ENCODE measurements around the gene TUBG2.
A peak's percentile ranks its signal among the peaks of the same experiment; 100 is the strongest.
"Not testable (repeated sequence)": the region's sequence is repeated elsewhere in the genome, so short reads cannot be mapped to it uniquely, and the experiment has no call there.

The TUBG2 gene

DNA sequence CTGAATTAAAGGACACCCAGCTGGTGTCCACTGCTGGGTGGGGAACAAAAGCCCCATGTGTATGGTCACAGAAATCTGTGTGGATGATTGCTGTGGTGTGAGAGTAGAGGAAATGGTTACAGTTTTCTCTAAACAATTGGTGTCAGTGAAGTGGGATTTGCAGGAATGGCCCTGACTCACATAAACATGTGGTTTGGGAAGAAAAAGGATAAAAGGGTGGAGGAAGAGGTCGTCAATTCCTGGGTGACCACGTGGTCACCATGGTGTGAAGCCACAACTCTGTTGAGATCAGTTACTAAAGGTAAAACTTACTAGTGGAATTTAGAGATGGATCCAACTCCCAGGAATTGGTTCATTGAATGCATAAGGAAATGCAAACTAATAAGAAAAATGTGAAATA is 3.6 kb upstream of the TUBG2 start:
- DNase-seq, result no peak

DNA sequence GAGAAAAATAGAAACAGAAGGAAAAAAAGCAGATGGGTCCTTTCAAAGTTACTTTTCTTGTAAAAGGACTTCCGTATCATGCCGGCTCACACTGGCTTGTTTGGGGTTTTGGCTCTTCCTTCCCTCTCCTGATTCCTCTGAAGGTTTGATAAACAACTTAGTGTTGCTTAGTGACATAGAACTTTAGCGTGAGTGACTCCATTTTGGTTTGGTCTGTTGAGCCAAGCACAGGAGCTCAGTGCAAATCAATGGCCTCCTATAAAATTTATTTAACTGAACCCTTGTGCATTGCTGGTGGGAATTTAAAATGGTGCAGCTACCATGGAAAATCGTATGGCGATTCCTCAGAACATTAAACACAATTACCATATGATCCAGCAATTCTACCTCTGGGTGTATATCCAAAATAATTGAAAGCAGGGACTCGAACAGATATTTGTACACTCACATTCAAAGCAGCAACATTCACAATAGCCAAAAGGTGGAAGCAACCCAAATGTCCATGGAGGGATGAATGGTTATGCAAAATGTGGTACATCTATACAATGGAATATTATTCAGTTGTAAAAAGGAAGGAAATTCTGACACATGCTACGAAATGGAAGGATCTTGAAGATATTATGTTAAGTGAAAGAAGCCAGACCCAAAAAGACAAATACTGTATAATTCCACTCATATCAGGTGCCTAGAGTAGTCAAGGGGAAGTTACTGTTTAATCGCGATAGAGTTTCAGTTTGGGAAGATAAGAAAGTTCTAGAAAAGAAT is 1.1 kb upstream of the TUBG2 start:
- no peak for DNase-seq

DNA sequence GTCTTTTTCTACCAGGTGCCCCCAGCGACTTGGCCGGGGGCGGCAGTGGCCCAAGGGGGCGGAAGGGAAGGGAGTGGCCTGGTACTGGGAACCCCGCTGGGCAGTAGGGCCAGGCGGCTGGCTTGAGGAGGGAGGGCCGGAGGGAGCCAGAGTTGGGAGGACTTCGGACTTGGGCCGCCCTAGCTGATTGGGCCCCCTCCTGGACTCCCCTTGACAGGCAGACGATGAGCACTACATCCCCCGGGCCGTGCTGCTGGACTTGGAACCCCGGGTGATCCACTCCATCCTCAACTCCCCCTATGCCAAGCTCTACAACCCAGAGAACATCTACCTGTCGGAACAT is 819 bp downstream of the TUBG2 start:
- not testable (repeated sequence) for DNase-seq

DNA sequence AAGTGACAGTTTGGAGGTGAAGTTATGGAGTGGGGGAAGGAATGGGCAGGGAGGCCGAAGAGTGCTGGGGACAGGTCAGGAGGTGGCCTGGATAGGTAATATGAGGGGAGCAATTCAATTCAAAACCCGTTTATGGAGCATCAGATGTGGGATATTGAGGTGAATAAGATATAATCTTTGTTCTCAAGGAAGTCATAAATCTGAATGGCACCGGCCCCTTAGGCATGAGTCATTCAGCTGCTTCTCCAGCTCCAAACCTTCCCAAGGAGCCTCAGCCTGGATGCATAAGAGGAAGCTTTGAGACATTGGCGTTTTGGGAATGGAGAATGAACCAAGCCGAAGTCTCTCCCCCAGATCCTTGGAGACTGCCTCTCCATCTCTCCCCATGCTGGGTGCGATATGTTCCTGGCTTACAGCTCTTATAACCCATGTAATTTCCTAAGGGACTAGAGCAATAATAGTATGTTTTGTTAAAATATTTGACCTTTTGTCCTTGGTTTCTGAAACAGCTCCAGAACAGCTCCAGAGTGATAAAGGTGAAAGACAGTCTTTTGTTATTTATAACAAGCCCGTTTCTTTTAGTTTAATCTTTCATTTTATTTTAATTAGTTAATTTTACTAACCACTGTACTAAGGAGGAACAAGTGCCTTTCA is 1.7 kb downstream of the TUBG2 start:
- DNase-seq, result no peak

DNA sequence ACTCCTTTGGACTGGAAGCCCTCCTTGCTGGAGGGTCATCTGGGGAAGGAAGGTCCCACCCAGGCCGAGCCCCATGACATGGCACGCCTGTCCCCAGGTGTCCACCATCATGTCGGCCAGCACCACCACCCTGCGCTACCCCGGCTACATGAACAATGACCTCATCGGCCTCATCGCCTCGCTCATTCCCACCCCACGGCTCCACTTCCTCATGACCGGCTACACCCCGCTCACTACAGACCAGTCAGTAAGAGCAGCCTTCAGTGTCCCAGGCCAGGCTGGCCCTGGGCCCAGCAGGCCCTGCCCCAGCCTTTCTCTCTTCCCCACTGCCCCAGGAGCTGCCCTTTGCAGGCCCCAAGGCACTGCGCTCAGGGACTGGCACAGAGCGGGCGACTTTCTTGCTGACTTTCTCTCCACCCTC is 6.5 kb downstream of the TUBG2 start:
- no peak for DNase-seq

DNA sequence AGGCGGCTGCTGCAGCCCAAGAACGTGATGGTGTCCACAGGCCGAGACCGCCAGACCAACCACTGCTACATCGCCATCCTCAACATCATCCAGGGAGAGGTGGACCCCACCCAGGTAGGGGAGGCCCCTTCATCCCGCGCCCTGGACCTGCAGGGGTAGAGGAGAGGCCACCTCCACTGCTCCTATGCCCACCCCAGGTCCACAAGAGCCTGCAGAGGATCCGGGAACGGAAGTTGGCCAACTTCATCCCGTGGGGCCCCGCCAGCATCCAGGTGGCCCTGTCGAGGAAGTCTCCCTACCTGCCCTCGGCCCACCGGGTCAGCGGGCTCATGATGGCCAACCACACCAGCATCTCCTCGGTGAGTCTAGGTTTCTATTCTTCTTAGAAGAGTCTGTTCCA is 7.0 kb downstream of the TUBG2 start:
- not testable (repeated sequence) for DNase-seq

DNA sequence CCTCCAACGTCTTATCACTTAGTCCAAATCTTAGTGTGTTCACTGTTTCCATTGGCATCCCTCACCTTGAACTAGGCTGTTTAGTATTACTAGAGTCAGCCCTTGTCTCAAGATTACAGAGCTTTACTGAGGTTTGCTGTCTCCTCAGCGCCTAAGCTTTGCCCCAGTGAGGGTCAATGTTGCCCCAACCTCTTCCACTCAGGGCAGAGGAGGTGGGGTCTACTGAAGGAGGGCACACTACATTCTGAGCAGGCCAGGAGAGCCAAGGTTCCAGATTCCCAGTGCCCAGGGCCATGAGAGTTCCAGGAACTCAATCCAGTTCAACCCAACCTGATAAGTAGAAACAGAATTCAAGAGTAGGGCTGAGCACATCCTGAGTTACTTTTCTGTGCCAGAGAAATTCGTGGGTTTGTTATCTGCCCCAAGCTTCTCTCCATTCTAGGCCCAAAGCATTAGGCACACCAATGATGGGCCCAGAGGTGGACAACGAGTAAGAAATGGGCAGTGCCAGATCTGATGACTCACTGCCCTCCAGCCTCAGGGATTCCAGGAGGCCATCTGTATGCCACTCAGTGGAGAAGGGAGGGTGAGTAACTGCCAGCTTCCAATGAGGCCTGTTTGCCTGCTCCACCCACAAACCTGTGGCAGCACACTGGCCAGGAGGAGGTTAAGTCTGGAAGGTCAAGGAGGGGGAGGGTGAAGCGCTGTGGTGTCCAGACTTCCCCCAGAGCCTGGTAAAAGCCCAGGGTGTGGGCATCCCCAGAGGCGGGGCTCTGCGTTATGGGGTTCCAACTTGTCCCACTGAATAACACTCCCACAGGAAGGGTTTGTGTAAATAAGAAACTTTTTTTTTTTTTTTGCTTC is 8.2 kb downstream of the TUBG2 start:
- DNase-seq, result no peak

DNA sequence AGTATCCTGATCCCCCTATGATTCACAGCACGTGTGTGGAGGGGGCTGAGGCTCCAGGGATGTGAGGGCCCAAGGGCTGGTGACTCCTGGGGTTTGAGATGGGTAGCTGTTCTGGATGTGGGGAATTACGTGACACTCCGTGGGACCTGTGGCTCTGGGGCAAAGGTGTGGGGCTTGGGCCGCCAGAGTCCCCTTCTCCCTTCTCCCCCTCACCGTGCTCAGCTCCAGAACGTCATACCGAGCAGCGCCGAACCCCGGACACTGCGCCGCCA is 10.6 kb downstream of the TUBG2 start:
- no peak for DNase-seq

DNA sequence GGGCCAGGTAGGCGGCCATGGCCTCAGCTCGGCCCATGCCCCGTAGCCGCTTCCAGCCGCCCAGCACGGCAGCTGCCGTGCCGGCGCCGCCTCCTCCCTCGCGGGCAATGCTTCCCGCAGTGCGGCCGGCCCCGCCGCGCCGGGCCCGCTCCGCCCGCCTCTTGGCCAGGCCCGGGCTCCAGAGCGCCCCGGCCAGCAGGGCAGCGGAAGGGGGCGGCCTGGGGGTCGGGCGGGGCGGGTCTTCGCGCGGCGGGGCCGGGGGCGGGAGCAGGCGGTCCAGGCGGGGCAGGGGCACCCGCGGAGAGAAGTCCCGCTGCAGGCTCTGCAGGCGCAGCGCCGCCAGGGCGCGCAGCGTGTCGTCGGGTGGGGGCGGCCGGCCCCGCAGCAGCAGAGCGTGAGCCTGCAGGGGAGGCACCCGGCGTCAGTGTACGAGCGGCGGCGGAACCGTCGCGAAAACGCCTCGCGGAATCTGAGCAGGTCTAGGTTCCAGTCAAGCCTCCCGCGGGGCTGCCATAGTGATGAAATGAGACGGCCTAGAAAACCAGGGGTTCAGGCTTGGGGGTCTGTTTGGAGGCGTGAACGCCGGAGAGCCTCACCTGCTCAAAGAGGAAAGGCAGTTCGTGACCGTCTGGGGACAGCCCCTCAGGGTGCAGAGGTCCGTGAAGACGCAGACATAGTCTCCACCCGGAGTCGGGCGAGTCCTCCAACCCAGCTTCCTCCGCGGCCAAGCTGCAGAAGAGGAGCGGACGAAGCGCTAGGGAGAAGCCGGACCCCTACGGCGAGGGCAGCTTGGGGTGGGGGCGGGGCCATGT is 11.1 kb downstream of the TUBG2 start:
- DNase-seq, result peak; percentile 50

DNA sequence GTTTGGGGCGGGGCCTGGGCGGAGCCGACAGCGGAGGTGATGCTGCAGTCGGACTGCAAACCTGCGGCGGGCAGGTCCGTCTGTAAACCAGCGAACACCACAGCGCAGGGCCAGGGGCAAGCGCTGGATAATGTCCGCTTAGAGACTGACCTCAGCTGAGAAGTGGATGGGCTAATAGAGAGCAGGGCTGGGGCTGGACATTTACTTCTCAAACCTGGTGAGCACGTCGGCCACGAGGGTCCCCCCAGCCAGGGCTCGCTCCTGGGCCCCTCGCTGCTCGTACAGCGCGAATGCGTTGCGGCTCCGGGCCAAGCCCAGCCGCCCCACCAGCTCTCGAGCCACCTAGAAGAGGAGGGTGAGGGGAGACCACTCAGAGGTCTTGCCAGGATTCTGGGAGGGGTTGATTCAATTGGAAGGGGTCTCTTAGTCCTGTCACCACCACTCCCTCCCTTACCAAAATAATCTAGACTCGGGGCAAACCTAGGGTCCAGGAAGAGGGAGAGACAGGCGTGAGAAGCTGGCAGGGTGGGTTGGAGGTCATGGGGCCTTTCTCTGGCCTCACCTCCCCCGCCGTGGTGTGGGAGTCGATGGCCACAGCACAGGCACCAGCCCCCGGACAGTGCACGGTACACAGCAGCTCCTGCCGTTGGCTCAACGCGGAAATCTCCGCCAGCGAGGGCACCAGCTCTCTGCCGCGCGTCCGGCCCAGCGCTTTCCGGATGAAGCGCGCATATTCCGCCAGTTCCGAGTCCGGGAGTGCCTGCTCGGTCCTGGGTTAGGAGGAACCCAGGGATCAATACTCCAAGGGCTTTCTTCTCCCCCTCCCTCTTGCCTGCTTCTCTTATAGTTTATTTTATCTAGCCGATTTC is 11.9 kb downstream of the TUBG2 start:
- DNase-seq, result peak; percentile 20

DNA sequence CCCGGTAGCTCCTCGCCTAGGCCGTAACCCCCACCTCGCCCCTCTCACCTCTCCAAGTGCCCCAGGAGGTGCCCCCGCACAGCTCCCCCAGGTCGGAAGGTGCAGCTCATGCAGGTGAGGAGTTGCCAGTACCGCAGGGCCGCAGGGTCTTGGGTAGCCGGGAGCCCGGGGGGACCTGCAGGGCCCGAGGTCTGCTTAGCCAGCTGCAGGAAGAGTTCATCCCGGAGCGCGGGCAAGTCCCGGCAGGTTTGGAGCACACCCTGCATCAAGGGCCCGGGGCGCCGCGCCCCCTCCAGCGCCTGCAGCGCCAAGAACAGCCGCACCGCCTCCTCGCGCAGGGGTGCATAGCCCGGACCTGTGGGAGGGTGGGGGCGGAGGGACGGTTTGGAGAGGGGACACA is 13.0 kb downstream of the TUBG2 start:
- no peak for DNase-seq

DNA sequence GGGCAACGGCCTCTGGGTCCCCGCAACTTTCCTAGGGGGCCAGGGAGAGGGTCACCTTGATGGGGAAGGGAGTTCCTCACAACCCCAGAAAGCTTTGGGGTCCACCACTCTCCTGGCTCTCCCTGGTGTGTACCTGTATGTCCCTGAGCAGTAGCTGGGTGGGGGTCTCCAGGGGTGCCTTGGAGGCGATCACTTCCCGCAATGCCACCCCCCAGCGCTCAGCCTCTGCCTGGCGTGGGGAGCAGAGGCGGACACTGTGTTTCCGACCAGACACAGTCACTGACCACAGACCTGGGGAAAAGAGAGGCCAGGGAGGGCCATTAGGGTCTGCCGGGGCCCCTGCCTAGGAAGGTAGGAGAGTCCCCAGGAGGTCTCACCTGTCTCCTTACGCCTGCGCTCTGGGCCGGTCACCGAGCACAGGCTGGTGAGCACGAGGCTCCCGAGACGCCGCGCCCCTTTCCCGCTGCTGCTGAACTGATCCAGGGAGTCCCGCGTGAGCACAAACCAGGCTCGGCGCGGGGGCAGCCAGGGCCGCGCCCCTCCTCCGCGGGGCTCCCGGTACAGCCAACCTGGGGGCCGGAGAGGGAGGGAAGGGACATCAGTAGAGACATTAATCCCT is 14.3 kb downstream of the TUBG2 start:
- DNase-seq, result no peak

DNA sequence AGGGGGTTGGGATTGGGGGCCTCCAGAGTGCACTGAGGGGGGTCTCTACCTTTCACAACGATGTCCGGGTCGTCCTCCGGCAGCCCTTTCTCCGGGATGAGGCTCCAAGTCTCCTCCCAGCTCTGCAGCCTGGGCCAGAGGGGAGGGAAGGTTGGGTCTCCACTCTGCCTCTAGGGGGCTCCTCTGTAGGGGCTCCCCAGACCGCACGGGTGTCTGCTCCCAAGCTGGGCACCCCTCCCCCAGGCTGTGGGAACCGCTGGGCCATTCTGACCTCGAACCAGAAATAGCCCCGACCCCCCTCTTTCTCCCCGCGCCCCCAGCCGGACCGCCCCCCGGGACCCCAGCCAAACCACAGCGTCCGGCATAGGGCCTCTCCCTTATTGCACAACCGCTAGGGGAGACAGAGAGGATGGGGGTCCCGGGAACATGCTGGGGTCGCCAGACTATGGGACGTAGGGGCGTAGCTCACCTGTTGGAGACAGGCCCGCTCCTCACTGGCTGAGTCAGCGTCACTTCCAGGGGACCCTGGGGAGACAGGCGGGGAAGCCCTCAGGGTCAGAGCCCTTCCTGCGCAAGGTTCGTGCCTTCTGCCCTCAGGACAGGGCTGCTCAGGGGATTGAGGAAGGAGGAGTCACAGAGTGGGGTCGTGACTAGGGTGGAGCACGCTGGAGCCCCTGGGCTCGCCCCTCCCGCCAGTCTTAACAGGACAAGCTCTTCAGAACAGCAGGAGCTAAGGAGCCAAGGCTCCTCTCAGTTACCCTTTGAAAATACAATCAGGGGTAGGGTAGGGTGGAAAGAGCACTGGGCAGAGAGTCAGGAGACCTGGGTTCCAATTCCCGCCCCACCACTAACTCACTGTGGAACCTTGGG is 15.0 kb downstream of the TUBG2 start:
- no peak for DNase-seq

DNA sequence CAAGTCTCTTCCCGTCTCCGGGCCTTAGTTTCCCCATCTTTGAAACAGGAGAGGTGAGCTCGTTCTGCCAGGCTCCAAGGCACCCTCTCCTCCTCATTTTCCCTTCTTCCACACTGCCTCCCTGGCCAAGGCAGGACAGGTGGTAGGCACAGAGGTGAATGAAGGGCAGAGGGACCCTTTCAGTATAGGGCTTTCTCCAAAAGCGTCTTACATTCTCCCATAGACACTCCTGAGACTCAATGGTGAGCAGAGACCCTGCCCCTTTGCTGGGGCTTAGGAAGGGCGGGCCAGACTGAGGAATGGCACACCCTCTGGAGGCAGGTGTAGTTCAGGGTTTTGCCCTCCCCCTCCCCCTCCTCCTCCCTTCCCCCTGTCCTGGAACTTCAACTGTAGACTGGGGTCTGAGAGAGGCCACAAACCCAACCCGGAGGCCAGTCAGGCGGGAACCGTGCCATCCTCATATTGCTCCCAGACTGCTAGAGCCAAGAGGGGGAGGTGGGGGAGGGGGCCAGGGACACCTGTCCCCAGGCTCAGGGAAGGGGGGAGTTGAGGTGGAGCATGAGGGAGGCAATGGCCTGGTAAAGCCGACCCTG is 15.8 kb downstream of the TUBG2 start:
- no peak for DNase-seq

DNA sequence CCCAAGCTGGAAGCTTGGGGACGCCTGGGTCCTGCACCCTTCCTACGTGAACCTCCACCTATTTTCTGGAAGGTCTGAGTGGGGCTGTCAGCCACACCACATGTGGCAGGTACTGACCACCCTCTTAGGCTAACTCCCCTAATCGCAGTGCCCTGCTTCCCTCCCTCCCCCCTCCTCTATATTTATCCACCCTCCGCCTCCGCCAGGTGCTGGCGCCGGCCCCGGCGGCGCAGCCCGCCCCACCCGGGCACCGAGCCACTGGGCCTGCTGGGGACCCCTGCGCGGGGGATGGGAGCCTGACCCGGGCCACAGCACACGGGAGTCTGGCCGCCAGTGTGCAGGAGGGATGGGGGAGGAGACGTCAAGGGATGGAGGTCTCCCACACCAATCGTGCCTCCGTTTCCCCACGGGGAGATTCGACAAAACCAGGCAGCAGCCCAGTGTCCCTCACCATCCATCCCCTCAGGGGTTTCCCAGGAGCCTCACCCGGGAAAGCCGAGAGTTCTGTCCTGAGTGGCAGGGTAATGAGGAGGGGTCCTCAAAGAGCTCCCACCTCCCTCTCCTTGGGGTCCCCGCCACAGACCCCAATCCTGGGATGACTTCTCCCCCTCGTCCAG is 16.4 kb downstream of the TUBG2 start:
- DNase-seq, result no peak

DNA sequence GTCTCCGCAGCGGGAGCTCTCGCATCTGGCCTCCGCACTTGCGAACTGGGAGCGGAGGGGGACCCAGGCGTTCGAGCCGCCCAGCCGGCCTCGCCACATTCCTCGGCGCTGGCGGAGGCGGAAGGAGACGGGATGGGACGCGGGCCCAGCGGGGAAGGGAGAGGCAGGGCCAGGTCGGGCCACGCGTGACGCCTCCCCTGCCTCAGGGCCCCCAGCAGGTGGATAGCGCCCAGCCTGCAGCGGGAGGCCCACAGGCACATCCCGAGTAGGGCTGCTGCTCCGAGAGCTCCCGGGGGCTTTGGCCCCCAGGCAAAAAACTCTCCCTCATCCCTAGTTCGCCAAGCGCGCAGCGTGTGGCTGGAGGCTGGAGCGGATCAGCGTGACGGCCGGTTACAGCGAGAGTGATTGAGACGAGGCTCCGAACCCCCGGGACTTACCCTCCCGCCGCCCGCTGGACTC is 16.9 kb downstream of the TUBG2 start:
- DNase-seq, result no peak

DNA sequence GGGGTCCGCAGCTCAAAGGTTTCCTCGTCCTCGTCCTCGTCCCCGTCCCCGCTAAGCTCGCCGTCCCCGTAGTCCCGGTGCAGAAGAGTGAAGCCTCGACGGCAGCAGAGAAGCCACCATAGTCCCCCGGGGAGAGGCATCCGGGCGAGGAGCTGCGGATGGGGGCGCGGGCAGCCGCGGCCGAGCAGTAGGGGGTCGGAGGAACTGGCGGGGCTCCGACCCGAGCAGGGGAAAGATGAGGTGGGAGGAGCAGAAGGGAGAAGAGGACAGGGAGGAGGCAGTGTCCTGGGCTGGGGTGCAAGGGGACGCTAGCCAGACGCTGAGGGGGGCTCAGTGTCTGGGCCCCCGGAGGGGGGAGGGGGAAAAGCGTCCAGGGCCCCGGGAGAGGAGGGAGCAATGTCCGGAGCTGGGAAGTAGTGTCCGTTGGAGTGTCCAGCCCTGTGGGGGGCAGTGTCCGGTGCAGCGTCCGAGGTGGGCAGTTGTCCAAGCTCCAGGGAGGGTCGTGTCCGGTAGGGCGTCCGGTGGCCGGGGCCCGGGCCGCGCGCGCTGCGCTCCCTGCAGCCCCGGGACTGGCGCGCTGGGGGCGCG is 17.4 kb downstream of the TUBG2 start, which contains the start of gene PLEKHH3:
PLEKHH3 (minus strand) TSS at position 571 of the 588 bp plus-strand sequence; CDS start at position 140, 431 bp downstream.
- DNase-seq, result no peak

DNA sequence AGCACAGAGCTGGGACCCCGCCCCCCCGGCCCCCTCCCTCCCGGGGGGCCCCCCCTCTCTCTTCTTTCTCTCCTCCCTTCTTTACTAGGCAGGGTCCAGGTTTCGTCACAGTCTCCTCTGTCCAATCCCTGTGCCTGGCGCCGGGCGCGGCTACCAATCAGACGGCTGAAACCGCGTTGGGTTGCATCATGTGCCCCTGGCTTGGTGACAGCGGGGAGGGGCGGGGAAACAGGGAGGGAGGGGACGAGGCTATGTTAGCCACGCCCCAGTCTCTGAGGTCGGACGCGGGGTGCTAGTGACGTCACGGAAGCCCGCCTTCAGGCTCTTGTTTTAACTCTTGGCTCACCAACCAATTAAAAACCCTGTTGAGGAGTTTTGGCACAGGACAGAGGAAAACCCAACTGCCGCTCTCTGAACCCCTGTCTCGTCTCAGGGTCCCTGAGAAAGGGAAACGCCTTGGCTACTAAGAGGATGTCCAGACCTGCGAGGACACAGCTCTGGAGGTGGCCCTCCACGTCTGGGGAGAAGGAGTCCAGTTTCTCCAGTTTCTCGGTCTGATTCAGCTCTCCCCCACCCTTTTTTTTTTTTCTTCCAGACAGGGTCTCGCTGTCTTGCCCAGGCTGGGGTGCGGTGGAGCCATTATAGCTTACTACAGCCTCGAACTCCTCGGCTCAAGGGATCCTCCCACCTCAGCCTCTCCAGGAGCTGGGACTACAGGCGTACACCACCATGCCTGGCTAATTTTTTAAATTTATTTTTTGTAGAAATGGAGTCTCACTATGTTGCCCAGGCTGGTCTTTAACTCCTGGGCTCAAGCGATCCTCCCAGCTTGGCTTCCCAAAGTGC is 18.2 kb downstream of the TUBG2 start:
- peak; percentile 99 for DNase-seq
